PC-3 (cell line): ENCODE measurements around the gene ZNF668.

Experiments
- CTCF ChIP-seq: fragments of 300-600 bp; sonication (generic); conservative IDR thresholded peaks from 2 replicates; pipeline ENCODE4 v1.5.1; 2017; ENCODE audit warnings: antibody characterized with exemption, low read depth, mild to moderate bottlenecking, low read length
- EZH2 ChIP-seq: fragments of 300-600 bp; sonication (generic); IDR thresholded peaks from one replicate; pipeline ENCODE4 v1.6.1; 2017; ENCODE audit warnings: antibody characterized with exemption, mild to moderate bottlenecking, low read length; ENCODE audit not compliant: unreplicated experiment

DNA sequence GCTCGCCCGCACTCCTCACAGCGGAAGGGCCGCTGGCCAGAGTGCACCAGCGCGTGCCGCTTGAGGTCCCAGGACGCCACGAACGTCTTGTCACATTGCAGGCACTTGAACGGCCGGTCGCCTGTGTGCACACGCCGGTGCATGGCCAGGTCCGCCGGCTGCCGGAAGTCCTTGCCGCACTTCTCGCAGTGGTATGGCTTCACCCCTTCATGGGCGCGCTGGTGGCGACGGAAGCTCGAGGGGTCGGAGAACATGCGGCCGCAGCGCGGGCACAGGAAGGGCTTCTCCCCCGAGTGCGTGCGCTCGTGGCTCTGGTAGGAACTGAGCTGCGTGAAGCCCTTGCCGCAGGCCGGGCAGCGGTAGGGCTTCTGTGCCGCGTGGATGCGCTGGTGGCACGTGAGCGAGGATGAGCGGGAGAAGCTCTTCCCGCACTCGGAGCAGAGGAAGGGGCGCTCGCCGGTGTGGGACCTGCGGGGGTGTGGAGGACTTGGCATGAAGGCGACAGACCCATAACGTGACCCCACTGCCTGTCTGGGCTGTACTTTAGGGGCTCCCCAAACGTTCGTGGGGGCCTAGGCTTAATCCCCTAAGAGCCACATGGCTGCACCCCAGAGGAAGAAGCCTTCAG is 12.1 kb downstream of the ZNF668 start:
- TF ChIP-seq CTCF: no peak
- no peak for TF ChIP-seq EZH2
